ENCODE data around the gene EIF3A.

EIF3A gene

DNA sequence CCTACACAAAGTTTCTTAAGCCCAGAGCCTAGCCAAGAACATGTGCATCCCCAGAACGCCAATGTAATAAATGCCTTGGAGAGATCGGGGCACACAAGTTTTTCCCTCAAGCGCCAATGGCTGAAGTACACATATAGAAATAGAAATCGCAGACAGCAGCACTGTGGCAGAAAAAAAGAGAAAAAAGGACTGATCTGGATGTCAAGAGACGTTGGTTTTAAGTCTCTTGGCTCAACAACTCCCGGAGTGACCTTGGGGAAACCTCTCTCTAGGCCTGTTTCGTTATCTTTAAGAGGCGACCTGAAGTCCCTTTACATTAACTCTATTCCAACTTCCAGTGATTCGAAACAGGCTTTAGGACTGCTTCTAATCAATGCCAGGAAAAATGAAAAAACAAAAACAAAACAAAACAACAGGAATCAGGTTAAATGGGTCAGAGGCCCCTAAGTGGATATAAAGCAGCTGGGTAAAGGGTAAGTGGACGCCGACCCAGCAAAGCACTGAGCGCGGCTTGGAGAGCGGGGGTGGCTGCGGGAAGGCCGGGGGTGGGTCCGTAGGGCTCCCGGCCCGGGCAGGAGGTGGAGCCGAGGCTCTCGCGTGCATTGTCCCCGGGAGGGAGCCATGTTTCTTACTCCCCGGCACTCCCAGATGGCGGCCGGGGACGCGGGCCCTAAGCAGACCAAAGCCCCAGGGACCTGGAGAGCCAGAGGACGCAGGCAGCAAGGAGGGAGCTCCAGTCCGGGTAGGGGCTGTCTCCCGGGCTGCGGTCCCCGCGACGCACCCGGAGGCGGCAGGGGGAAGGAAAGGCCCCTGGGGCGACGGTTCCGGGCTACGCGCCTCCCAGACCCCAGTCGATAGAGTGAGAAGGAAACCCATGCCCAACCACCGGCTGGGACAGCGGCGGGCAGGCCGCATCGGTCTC is 757 bp downstream of the EIF3A start:
- TF ChIP-seq, protein P1, sequence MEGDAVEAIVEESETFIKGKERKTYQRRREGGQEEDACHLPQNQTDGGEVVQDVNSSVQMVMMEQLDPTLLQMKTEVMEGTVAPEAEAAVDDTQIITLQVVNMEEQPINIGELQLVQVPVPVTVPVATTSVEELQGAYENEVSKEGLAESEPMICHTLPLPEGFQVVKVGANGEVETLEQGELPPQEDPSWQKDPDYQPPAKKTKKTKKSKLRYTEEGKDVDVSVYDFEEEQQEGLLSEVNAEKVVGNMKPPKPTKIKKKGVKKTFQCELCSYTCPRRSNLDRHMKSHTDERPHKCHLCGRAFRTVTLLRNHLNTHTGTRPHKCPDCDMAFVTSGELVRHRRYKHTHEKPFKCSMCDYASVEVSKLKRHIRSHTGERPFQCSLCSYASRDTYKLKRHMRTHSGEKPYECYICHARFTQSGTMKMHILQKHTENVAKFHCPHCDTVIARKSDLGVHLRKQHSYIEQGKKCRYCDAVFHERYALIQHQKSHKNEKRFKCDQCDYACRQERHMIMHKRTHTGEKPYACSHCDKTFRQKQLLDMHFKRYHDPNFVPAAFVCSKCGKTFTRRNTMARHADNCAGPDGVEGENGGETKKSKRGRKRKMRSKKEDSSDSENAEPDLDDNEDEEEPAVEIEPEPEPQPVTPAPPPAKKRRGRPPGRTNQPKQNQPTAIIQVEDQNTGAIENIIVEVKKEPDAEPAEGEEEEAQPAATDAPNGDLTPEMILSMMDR (IDR thresholded peaks at IDR 0.05; ENCODE audit: low read depth, low read length): no peak
- DNase-seq (ENCODE audit: extremely low read depth, low read depth): peak; percentile 50

DNA sequence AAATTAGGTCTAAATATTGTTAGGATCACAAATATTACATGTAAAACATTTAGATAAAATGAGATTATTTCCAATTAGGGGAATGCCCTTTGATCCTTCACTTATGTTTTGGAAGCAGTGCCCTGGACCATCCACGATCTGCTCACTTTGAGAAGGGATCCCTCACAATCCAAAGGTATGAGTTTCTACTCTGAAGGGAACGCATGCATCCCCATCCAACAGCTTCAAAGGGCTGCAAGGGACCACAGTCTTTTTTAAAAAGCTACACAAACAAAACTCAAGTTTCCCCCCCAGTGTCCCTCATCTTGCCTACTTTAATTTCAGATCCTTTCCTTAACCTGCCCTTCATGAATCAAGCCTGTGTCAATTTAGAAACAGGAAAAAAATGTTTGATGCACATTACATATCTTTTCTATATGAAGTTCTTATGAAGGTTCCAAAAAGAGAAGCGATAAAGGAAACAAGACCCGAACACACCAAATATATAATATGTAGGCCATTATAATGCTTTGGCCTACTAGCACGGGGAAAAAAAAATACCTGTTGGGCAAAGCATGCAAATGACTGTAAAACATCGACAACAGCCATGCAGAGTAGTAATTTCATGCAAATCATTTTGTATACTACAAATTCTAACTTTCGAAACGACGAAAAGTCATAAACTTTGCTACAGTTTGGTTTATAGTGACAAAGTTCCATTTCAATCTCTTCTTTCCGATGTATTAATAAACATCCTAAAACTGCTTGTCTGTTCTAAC is 2.0 kb downstream of the EIF3A start:
- TF ChIP-seq, protein P1 (IDR thresholded peaks at IDR 0.05; ENCODE audit: low read depth, low read length): no peak
- DNase-seq (ENCODE audit: extremely low read depth, low read depth): no peak

GRCh38 chr10:119073584-119073983 is 7.0 kb downstream of the EIF3A start:
- no peak for DNase-seq (ENCODE audit: extremely low read depth, low read depth)
- TF ChIP-seq, protein P1 (IDR thresholded peaks at IDR 0.05; ENCODE audit: low read depth, low read length): no peak

GRCh38 chr10:119070395-119071165 is 10.0 kb downstream of the EIF3A start:
- no peak for DNase-seq (ENCODE audit: extremely low read depth, low read depth)
- TF ChIP-seq, protein P1 (IDR thresholded peaks at IDR 0.05; ENCODE audit: low read depth, low read length): no peak

DNA sequence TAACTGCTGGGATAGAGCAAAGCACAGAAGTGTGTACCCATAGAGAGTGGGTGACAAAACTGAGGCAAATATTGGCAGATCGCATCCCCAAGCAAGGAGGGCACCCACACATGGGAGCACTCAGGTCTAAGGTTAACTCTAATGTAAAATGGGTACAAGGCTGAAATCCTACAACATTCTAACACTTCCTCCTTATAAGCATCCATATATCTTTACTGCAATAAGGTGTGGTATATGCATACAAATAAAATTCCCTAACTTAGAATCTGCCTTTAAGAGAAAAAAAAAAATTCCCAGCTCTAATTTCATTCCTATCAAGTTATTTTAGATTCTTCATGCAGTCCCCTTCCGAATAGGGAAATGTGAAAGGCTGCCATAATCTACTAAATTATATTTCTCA is 18.7 kb downstream of the EIF3A start:
- DNase-seq (ENCODE audit: extremely low read depth, low read depth): no peak
- TF ChIP-seq, protein P1 (IDR thresholded peaks at IDR 0.05; ENCODE audit: low read depth, low read length): no peak

GRCh38 chr10:119061352-119061751 is 19.3 kb downstream of the EIF3A start:
- no peak for DNase-seq (ENCODE audit: extremely low read depth, low read depth)
- TF ChIP-seq, protein P1 (IDR thresholded peaks at IDR 0.05; ENCODE audit: low read depth, low read length): no peak

Data from AG09319 (cell line).